IPS-18a (cell line): Measurements from ENCODE around the gene CLDND1.

ENCODE experiments used
- H3K27ac ChIP-seq: one replicate; pipeline ENCODE4 v1.5.1; 2013; ENCODE audit warnings: low read length
- H3K27me3 ChIP-seq: one replicate; pipeline ENCODE4 v1.6.1; 2013; ENCODE audit warnings: mild to moderate bottlenecking, low read length; ENCODE audit not compliant: control insufficient read depth, insufficient read depth
- H3K36me3 ChIP-seq: one replicate; pipeline ENCODE4 v1.6.1; 2013; ENCODE audit warnings: low read depth, low read length; ENCODE audit not compliant: control insufficient read depth
- H3K4me1 ChIP-seq: one replicate; pipeline ENCODE4 v1.6.1; 2013; ENCODE audit warnings: low read depth, low read length; ENCODE audit not compliant: control insufficient read depth
- H3K4me3 ChIP-seq: one replicate; pipeline ENCODE4 v1.5.1; 2013; ENCODE audit warnings: low read length
- H3K9ac ChIP-seq: one replicate; pipeline ENCODE4 v1.6.1; 2013; ENCODE audit warnings: mild to moderate bottlenecking, low read length, moderate library complexity
- H3K9me3 ChIP-seq: one replicate; pipeline ENCODE4 v1.6.1; 2013; ENCODE audit warnings: low read depth, low read length; ENCODE audit not compliant: control insufficient read depth

The CLDND1 gene

DNA sequence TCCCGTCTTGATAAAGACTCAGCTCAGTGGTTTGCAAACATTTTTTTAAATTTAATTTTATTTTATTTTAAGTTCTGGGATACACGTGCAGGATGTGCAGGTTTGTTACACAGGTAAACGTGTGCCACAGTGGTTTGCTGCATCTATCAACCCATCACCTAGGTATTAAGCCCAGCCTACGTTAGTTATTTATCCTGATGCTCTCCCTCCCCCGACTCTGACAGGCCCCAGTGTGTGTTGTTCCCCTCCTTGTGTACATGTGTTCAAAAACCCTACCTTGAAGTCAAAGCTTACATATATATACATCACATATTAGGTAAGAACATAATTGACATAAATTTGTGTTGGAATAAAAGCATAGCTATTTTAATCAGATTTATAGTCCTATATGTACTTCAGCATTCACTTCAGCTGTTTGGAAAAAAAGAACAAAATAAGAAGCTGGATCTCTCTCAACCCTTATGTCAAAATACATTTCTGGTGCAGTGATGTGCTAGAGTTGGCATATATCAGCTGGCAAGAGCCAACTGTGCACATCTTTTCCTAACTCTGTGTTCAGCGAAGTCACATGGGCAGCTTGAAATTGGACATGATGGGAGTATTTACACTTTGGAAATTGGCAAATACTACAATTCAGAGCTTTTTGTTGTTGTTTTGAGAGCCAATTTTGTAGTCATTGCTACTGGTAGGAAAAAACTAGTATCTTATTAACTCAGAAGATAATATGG lies 35.6 kb upstream of the CLDND1 start:
- no peaks in the 10 kb centered on the region for H3K27me3 ChIP-seq
- no peaks in the 10 kb centered on the region for H3K4me1 ChIP-seq
- H3K4me3 ChIP-seq = no peak overlapping the region
- no peak overlapping the region for H3K9ac ChIP-seq
- no peaks in the 10 kb centered on the region for H3K9me3 ChIP-seq
- no peaks in the 10 kb centered on the region for H3K36me3 ChIP-seq
- H3K27ac ChIP-seq = no peak overlapping the region

- no peak overlapping the region for H3K9ac ChIP-seq
- no peak overlapping the region for H3K27ac ChIP-seq
- no peak overlapping the region for H3K4me3 ChIP-seq
- H3K9me3 ChIP-seq = no peaks in the 10 kb centered on the region
- H3K36me3 ChIP-seq = no peaks in the 10 kb centered on the region
- H3K27me3 ChIP-seq = no peaks in the 10 kb centered on the region
- no peaks in the 10 kb centered on the region for H3K4me1 ChIP-seq
Measured at GRCh38 chr3:98557324-98558010, 34.8 kb upstream of the CLDND1 start.

DNA sequence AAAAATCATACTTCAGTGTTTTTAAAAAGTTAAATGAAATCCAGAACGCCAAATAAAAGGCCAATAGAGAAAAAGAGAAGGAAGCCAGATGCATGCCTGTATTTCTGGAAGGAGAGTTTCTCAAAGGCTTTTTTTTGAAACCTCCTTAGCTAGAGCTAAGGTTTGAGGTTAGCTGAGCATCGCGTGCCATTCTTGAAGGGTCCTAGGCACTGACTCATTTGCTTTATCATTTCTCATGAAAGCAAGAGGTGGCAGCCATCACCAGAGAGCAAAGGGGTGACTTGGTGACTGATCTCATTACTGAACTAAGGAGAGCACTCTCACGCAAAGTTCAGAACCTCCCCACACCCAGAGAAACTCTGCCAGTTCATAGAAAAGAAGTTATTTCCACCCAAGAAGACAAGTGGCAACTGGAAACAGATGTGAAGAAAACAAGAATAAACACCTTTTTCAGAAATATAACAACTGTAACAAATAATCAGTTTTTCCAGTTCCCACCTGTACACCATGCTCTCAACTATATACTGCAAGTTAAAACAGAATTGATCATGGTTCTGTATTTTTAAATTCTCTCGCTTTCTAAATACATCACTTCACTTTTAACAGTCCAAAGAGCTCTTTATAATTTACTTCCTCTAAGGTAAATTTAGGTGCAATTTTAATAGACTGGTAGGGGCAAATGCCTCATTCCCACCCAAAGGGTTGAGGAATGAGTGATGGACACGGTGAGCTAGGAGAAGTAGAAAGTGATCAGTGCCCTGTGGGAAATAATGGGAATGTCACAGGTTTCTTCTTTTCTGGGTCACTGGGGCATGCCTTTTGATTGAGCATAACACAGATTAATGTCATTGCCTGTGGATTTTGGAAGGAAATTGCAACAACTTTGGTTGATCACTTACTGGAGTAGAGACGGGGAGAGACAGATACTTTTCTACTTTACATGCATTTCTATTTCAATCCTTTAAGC lies 33.7 kb upstream of the CLDND1 start:
- H3K9ac ChIP-seq = no peak overlapping the region
- H3K36me3 ChIP-seq = no peaks in the 10 kb centered on the region
- H3K4me3 ChIP-seq = no peak overlapping the region
- H3K27ac ChIP-seq = no peak overlapping the region
- H3K4me1 ChIP-seq = no peaks in the 10 kb centered on the region
- H3K9me3 ChIP-seq = no peaks in the 10 kb centered on the region
- no peaks in the 10 kb centered on the region for H3K27me3 ChIP-seq

DNA sequence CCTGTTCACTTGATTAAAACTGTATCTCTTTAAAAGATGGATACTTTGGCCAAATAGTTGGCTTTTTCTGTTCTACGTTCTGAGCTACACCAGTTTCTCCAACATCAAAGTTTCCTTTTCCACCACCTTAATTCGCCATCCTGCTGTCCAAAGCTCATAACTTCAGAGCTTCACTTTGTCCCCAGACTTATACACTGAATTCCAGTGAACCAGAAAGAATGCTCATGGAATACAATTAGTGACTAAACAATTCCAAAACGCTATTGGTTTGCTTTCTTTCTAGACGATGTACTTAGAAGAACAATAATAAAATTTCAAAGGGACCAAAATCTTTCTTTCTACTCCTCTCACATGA lies 32.3 kb upstream of the CLDND1 start:
- Histone ChIP-seq H3K36me3 (no peaks in the 10 kb centered on the region), H3K4me3 (no peak overlapping the region), H3K9ac (no peak overlapping the region), H3K27me3 (no peaks in the 10 kb centered on the region), H3K9me3 (no peaks in the 10 kb centered on the region), H3K27ac (no peak overlapping the region), H3K4me1 (no peaks in the 10 kb centered on the region)

DNA sequence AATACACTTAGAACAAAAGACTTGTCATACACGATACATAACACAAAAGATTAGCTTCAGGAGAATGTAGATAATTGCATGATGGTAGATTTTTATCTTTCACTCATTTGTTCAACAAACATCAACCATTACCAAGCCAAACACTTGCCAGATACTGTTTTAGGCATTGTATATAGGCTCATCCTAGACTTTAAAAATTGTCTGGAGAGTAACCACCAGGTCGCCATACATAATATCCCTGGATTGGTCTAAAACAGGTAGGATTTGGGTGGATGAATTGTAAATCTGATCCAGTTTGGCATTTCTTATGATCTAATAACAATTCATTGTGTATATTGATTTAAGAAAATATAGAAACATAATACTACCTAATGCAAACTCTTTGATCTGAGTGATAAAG lies 31.9 kb upstream of the CLDND1 start:
- Histone ChIP-seq H3K4me1 (no peaks in the 10 kb centered on the region), H3K9ac (no peak overlapping the region), H3K4me3 (no peak overlapping the region), H3K27ac (no peak overlapping the region), H3K36me3 (no peaks in the 10 kb centered on the region), H3K9me3 (no peaks in the 10 kb centered on the region), H3K27me3 (no peaks in the 10 kb centered on the region)

- H3K4me3 ChIP-seq = no peak overlapping the region
- H3K9ac ChIP-seq = no peak overlapping the region
- H3K4me1 ChIP-seq = no peaks in the 10 kb centered on the region
- no peaks in the 10 kb centered on the region for H3K27me3 ChIP-seq
- H3K27ac ChIP-seq = no peak overlapping the region
- H3K36me3 ChIP-seq = no peaks in the 10 kb centered on the region
- no peaks in the 10 kb centered on the region for H3K9me3 ChIP-seq
Measured at GRCh38 chr3:98553753-98554152, 31.1 kb upstream of the CLDND1 start.

GRCh38 chr3:98553021-98553563 lies 30.4 kb upstream of the CLDND1 start:
- Histone ChIP-seq H3K9ac (no peak overlapping the region), H3K4me1 (no peaks in the 10 kb centered on the region), H3K4me3 (no peak overlapping the region), H3K36me3 (no peaks in the 10 kb centered on the region), H3K27me3 (no peaks in the 10 kb centered on the region), H3K9me3 (no peaks in the 10 kb centered on the region), H3K27ac (no peak overlapping the region)

DNA sequence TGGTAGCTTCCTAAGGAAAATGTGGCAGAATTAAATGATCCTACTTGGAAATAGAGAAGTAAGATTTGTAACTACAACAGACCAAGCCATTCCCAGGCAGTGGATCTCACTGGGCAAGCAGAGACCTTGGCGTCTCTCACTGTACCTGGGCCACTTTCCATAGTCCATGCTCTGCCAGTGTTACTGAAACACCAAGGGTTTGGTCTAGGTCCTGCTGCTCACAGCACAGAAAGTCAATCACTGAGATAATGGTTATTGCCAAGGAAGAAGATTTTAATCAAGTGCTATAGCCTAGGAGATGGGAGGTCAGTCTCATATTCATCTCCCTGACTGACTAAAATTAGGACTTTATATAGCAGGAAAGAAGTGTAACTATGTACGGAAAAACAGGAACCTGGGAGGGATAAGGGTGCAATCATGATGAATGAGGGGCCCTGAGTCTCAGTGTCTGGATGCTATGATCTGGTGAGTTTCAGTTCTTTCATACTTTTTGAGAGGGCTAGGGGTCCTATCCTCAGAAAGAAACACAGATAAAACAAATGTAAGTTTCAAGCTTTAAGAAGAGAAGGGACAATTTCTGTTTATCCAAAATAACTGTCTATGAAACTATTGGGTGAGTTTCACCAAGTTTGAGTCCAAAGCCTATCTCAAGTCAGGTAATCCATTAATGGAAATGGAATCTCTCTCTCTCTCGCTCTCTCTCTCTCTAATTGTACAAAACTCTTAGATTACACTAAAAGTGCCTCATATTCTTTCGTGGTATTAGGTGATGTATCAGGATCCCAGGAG lies 29.7 kb upstream of the CLDND1 start:
- Histone ChIP-seq H3K27ac (no peak overlapping the region), H3K36me3 (no peaks in the 10 kb centered on the region), H3K27me3 (no peaks in the 10 kb centered on the region), H3K9ac (no peak overlapping the region), H3K4me3 (no peak overlapping the region), H3K9me3 (no peaks in the 10 kb centered on the region), H3K4me1 (no peaks in the 10 kb centered on the region)

DNA sequence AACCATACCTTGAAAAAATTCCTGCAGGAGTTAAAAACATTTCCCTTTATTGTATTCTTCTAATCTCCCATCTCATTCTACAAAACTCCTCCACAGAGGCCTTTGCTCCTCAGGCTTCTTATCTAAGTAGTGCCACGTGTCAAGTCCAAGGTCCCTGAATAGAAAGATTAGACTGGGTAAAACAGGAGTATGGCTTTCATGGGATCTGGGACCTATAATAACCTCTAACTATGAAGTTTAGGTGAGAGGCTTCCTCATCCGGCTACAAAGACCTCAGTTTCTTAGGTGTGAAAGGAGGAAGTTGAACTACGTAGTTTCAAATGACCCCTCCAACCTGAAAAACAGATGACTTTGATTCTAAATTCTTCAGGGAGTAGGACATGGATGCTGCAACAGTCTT lies 29.1 kb upstream of the CLDND1 start:
- H3K4me3 ChIP-seq = no peak overlapping the region
- no peaks in the 10 kb centered on the region for H3K9me3 ChIP-seq
- H3K27me3 ChIP-seq = no peaks in the 10 kb centered on the region
- no peaks in the 10 kb centered on the region for H3K4me1 ChIP-seq
- H3K36me3 ChIP-seq = no peaks in the 10 kb centered on the region
- H3K9ac ChIP-seq = no peak overlapping the region
- no peak overlapping the region for H3K27ac ChIP-seq

DNA sequence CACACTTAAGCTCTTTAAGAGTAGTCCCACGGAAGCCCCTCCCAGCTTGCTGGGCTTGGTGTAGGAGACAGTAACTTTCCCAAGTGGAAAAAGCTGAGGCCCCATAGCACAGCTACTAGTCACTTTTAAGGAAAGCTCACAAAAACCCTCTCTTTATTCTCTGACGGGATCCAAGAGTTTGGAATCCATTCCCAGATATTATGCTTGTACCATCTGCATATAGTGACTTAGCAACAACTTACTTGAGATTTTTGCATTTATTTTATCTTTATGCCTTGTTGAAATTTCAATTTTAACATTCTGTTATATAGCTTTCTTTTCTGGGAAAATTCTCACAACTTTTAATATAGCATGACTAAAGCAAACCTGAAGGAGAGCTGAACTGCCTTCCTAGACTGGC lies 28.5 kb upstream of the CLDND1 start:
- H3K27ac ChIP-seq = no peak overlapping the region
- H3K9ac ChIP-seq = no peak overlapping the region
- H3K4me1 ChIP-seq = no peaks in the 10 kb centered on the region
- H3K27me3 ChIP-seq = no peaks in the 10 kb centered on the region
- no peak overlapping the region for H3K4me3 ChIP-seq
- no peaks in the 10 kb centered on the region for H3K9me3 ChIP-seq
- no peaks in the 10 kb centered on the region for H3K36me3 ChIP-seq

DNA sequence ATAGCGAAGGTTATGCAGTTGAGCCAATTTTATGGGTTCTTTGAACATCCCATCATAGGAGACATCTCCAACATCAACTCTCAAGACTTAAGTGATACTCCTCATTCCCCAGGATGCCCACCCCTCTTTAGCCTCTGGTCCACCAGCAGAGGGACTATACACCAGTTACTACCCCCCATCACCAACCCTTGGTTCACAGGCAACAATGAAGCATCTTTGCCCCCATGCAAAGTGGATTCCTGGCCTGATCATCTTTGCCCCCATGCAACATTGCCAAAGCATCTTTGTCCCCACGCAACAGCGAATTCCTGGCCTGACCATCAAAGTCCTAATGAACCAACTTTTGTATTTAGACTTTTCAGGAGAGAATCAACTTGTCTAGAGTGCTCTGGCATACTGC lies 28.1 kb upstream of the CLDND1 start:
- Histone ChIP-seq H3K9me3 (no peaks in the 10 kb centered on the region), H3K4me3 (no peak overlapping the region), H3K4me1 (no peaks in the 10 kb centered on the region), H3K9ac (no peak overlapping the region), H3K36me3 (no peaks in the 10 kb centered on the region), H3K27me3 (no peaks in the 10 kb centered on the region), H3K27ac (no peak overlapping the region)
